HEK293 (cell line): ENCODE results near the gene RD3L.

Experiments
- CTCF ChIA-PET: fragments of 350-600 bp; formaldehyde crosslinking; extraction: SDS; loops from one replicate; lab custom pipeline; 2021; ENCODE audit warnings: antibody characterized with exemption; lab: Yijun Ruan, JAX
- POLR2A ChIA-PET: fragments of 300-600 bp; formaldehyde crosslinking; extraction: SDS; loops from one replicate; lab custom pipeline; 2020; ENCODE audit warnings: antibody characterized with exemption, inconsistent platforms; lab: Yijun Ruan, JAX
- H3K27ac ChIP-seq: fragments of 200-500 bp; sonication (Bioruptor generic); 2 replicates; pipeline ENCODE4 v1.5.1; 2014; ENCODE audit warnings: low read depth, low read length, control low read depth, inconsistent platforms; ENCODE audit errors: extremely low read depth
- H3K36me3 ChIP-seq, 2 experiments: fragments of 200-500 bp in 1 of 2; sonication (Bioruptor generic) in 1 of 2; 1 replicate in 1 of 2; 2 replicates in 1 of 2; pipeline ENCODE4 v1.5.1; 2014 to 2017; ENCODE audit warnings: inconsistent platforms in 2 of 2, low read length in 2 of 2; ENCODE audit not compliant: control insufficient read depth in 2 of 2, insufficient read depth in 1 of 2
- H3K4me1 ChIP-seq: fragments of 200-500 bp; sonication (Bioruptor generic); 2 replicates; pipeline ENCODE4 v1.5.1; 2014; ENCODE audit warnings: mild to moderate bottlenecking, low read length, inconsistent platforms; ENCODE audit not compliant: control insufficient read depth, insufficient read depth
- H3K4me3 ChIP-seq: 2 replicates; pipeline ENCODE4 v1.5.1; 2011; ENCODE audit warnings: low read depth, mild to moderate bottlenecking, control low read depth, low read length, moderate library complexity
- H3K9me3 ChIP-seq: fragments of 200-500 bp; sonication (Bioruptor generic); 2 replicates; pipeline ENCODE4 v1.5.1; 2014; ENCODE audit warnings: low read depth, low read length, inconsistent platforms; ENCODE audit not compliant: control insufficient read depth, insufficient read depth
- FEZF1 ChIP-seq: fragments of 450-650 bp; formaldehyde crosslinking; IDR thresholded peaks from 2 replicates; pipeline ENCODE4 v1.5.1; 2016; ENCODE audit warnings: missing biosample characterization, missing genetic modification characterization
- GLIS2 ChIP-seq: fragments of 450-650 bp; formaldehyde crosslinking; IDR thresholded peaks from 2 replicates; pipeline ENCODE4 v1.5.1; 2016; ENCODE audit warnings: missing biosample characterization, missing genetic modification characterization
- HOXA7 ChIP-seq: sonication (generic); formaldehyde crosslinking; IDR thresholded peaks from 2 replicates; pipeline ENCODE4 v1.8.1; 2022; ENCODE audit warnings: missing genetic modification reagents, borderline replicate concordance
- KLF16 ChIP-seq: fragments of 450-650 bp; formaldehyde crosslinking; IDR thresholded peaks from 2 replicates; pipeline ENCODE4 v1.5.1; 2017; ENCODE audit warnings: missing biosample characterization, missing genetic modification characterization
- KLF8 ChIP-seq: fragments of 450-650 bp; formaldehyde crosslinking; IDR thresholded peaks from 2 replicates; pipeline ENCODE4 v1.5.1; 2016; ENCODE audit warnings: missing biosample characterization, missing genetic modification characterization
- ZBTB1 ChIP-seq: fragments of 450-650 bp; formaldehyde crosslinking; IDR thresholded peaks from 2 replicates; pipeline ENCODE4 v1.5.1; 2016; ENCODE audit warnings: missing biosample characterization, missing genetic modification characterization
- ZBTB10 ChIP-seq: fragments of 450-650 bp; formaldehyde crosslinking; IDR thresholded peaks from 2 replicates; pipeline ENCODE4 v1.5.1; 2016; ENCODE audit warnings: missing biosample characterization, missing genetic modification characterization
- ZNF112 ChIP-seq: fragments of 450-650 bp; formaldehyde crosslinking; IDR thresholded peaks from 2 replicates; pipeline ENCODE4 v1.5.0; 2017; ENCODE audit warnings: missing biosample characterization, missing genetic modification characterization
- ZNF133 ChIP-seq: fragments of 450-650 bp; formaldehyde crosslinking; IDR thresholded peaks from 2 replicates; pipeline ENCODE4 v1.5.1; 2016; ENCODE audit warnings: missing biosample characterization, missing genetic modification characterization
- ZNF155 ChIP-seq: fragments of 450-650 bp; formaldehyde crosslinking; IDR thresholded peaks from 2 replicates; pipeline ENCODE4 v1.5.1; 2016; ENCODE audit warnings: missing biosample characterization, missing genetic modification characterization
- ZNF175 ChIP-seq: fragments of 450-650 bp; formaldehyde crosslinking; IDR thresholded peaks from 2 replicates; pipeline ENCODE4 v1.5.1; 2016; ENCODE audit warnings: missing biosample characterization, missing genetic modification characterization
- ZNF302 ChIP-seq: fragments of 450-650 bp; formaldehyde crosslinking; IDR thresholded peaks from 2 replicates; pipeline ENCODE4 v1.5.1; 2016; ENCODE audit warnings: missing biosample characterization, missing genetic modification characterization, low read depth
- ZNF37A ChIP-seq: fragments of 450-650 bp; IDR thresholded peaks from 2 replicates; pipeline ENCODE4 v1.5.1; 2018; ENCODE audit warnings: missing biosample characterization, missing genetic modification characterization
- ZNF416 ChIP-seq: fragments of 450-650 bp; formaldehyde crosslinking; IDR thresholded peaks from 2 replicates; pipeline ENCODE4 v1.5.1; 2016; ENCODE audit warnings: missing biosample characterization, missing genetic modification characterization
- ZNF48 ChIP-seq: fragments of 450-650 bp; formaldehyde crosslinking; IDR thresholded peaks from 2 replicates; pipeline ENCODE4 v1.5.1; 2016; ENCODE audit warnings: missing biosample characterization, missing genetic modification characterization
- ZNF558 ChIP-seq: fragments of 450-650 bp; formaldehyde crosslinking; IDR thresholded peaks from 2 replicates; pipeline ENCODE4 v1.5.1; 2016; ENCODE audit warnings: missing biosample characterization, missing genetic modification characterization
- ZNF571 ChIP-seq: fragments of 450-650 bp; formaldehyde crosslinking; IDR thresholded peaks from 2 replicates; pipeline ENCODE4 v1.5.0; 2017; ENCODE audit warnings: missing biosample characterization, missing genetic modification characterization
- ZNF639 ChIP-seq: fragments of 450-650 bp; formaldehyde crosslinking; IDR thresholded peaks from 2 replicates; pipeline ENCODE4 v1.5.1; 2016; ENCODE audit warnings: missing biosample characterization, missing genetic modification characterization
- ZNF791 ChIP-seq: fragments of 450-650 bp; formaldehyde crosslinking; IDR thresholded peaks from 2 replicates; pipeline ENCODE4 v1.5.1; 2016; ENCODE audit warnings: missing biosample characterization, missing genetic modification characterization
- TF ChIP-seq, protein P1 (sequence below): fragments of 450-650 bp; formaldehyde crosslinking; IDR thresholded peaks from 2 replicates; pipeline ENCODE4 v1.5.1; 2016; ENCODE audit warnings: missing biosample characterization, missing genetic modification characterization
- TF ChIP-seq, protein P2 (sequence below): fragments of 450-650 bp; IDR thresholded peaks from 2 replicates; pipeline ENCODE4 v1.5.1; 2018; ENCODE audit warnings: missing biosample characterization, missing genetic modification characterization
- TF ChIP-seq, protein P3 (sequence below): fragments of 450-650 bp; formaldehyde crosslinking; IDR thresholded peaks from 2 replicates; pipeline ENCODE4 v1.5.1; 2016; ENCODE audit warnings: missing biosample characterization, missing genetic modification characterization

RD3L gene

DNA sequence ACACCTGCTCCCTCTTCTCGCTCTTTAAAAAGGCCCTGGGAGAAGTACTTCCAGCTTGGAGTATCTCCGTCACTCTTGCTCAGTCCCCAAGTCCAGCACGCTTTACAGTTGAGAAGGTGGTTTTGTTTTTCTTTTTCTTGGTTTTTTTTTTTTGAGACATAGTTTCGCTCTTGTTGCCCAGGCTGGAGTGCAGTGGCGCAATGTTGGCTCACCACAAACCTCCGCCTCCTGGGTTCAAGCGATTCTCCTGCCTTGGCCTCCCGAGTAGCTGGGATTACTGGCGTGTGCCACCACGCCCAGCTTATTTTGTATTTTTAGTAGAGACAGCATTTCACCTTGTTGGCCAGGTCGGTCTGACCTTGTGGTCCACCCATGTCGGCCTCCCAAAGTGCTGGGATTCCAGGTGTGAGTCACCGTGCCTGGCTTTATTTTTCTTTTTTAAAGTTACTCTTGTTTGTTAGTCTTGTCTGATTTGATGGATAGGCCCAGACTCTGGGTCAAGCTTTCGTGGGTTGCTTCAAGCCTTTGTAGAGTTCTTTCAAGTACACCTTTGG, 12.2 kb downstream of the RD3L start (continued):
- TF ChIP-seq, protein P1, sequence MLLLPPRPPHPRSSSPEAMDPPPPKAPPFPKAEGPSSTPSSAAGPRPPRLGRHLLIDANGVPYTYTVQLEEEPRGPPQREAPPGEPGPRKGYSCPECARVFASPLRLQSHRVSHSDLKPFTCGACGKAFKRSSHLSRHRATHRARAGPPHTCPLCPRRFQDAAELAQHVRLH (tag by site-specific recombination), result no peak
- TF ChIP-seq ZNF791 (tag by site-specific recombination) (no peak), ZNF175 (no peak), ZNF571 (tag by site-specific recombination) (no peak), ZBTB10 (tag by site-specific recombination) (no peak)

DNA sequence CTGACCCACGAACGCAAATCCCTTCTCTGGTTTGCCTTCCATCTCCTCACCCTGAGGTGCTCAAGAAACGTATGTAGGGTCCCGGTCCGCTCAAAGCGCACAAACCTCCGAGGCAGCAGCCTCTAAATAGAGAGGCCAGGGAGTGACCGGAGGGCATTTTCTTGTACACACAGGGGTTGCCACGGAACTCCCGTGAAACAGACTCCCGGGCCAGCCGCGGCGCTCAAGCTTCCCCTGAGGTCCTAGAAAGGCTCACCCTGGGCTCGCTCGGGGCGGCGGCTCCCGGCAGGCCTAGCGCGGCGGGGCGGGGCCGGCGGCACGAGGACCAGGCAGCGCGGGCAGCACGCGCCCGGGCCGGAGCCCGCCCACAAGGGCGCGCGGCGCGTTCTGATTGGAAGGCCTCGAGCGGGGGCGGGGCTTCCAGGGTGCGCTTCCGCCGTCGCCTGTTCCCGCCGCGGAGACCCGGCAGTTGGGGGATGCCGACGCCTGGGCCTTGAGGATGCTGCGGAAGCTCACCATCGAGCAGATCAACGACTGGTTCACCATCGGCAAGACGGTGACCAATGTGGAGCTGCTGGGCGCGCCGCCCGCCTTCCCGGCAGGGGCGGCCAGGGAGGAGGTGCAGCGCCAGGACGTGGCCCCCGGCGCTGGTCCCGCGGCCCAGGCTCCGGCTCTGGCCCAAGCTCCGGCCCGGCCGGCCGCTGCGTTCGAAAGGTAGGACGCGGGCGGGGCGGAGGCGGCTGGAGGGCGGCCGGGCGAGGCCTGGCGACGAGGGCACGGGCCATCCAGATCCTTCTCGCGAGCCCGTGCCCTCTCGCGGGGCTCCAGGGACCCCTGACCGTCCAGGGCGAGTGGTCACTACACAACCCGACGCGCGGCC, 14.1 kb downstream of the RD3L start, which contains the start of gene TDRD9:
TDRD9 (plus strand) TSS at position 446 of the 880 bp plus-strand sequence; CDS start at position 500, 54 bp downstream.
- ChIA-PET POLR2A (no interaction called here), CTCF (interaction anchor here (0.6 to 0.7 kb wide), 2 partner anchors 32 to 123 kb away, joined by 3 read pairs; no protein-coding TSS in a partner anchor)
- Histone ChIP-seq H3K4me1 (peaks cover 2% of the 10 kb centered on the region; the same call in 1 of the 2 replicates), H3K4me3 (no peak within 1 kb of the TSS), H3K36me3 (no peaks in the 10 kb centered on the region), H3K27ac (no peak within 1 kb of the TSS), H3K9me3 (no peaks in the 10 kb centered on the region)
- TF ChIP-seq ZNF416 (tag by site-specific recombination), result no peak
- no peak for TF ChIP-seq ZNF112

DNA sequence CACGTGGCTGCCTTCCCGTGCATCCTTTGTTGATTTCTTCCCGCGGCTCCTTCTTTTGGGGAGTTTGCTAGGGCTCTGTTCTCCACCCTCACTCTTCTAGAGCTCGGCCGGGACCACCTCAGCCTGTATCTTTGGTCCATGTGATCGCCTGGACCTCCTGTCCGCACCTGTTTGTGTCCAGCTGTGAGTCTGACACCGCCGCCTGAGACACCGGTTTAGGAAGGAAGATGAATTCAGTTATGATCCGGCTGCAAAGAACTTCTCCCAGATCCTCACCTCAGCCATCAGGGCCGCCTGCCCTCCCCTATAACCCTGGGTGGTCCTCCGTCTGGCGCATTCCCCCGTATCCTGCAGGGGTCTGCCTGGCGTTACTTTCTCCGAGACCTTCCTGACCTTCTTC, 14.8 kb downstream of the RD3L start:
- POLR2A ChIA-PET, result no interaction called here

More for the DNA sequence above, 14.8 kb downstream of the RD3L start:
- Histone ChIP-seq H3K4me1 (peaks cover 2% of the 10 kb centered on the region; the same call in 1 of the 2 replicates), H3K9me3 (no peaks in the 10 kb centered on the region), H3K27ac (no peak overlapping the region), H3K36me3 (no peaks in the 10 kb centered on the region), H3K4me3 (no peak overlapping the region)
- TF ChIP-seq ZNF416 (tag by site-specific recombination), result no peak
- no peak for TF ChIP-seq ZBTB1 (tag by site-specific recombination)
- no peak for TF ChIP-seq KLF16 (tag by site-specific recombination)
- TF ChIP-seq ZNF133 (tag by site-specific recombination), result no peak
- TF ChIP-seq ZNF37A (tag by site-specific recombination), result no peak
- no peak for TF ChIP-seq ZNF155 (tag by site-specific recombination)
- TF ChIP-seq ZNF302 (tag by site-specific recombination), result no peak
- TF ChIP-seq FEZF1 (tag by site-specific recombination), result no peak
- TF ChIP-seq KLF8, result no peak
- no peak for TF ChIP-seq HOXA7 (CRISPR knock-in tag)
- TF ChIP-seq, protein P2, sequence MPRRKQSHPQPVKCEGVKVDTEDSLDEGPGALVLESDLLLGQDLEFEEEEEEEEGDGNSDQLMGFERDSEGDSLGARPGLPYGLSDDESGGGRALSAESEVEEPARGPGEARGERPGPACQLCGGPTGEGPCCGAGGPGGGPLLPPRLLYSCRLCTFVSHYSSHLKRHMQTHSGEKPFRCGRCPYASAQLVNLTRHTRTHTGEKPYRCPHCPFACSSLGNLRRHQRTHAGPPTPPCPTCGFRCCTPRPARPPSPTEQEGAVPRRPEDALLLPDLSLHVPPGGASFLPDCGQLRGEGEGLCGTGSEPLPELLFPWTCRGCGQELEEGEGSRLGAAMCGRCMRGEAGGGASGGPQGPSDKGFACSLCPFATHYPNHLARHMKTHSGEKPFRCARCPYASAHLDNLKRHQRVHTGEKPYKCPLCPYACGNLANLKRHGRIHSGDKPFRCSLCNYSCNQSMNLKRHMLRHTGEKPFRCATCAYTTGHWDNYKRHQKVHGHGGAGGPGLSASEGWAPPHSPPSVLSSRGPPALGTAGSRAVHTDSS (tag by site-specific recombination), result no peak
- no peak for TF ChIP-seq GLIS2 (tag by site-specific recombination)
- TF ChIP-seq ZNF639, result no peak
- TF ChIP-seq, protein P3, sequence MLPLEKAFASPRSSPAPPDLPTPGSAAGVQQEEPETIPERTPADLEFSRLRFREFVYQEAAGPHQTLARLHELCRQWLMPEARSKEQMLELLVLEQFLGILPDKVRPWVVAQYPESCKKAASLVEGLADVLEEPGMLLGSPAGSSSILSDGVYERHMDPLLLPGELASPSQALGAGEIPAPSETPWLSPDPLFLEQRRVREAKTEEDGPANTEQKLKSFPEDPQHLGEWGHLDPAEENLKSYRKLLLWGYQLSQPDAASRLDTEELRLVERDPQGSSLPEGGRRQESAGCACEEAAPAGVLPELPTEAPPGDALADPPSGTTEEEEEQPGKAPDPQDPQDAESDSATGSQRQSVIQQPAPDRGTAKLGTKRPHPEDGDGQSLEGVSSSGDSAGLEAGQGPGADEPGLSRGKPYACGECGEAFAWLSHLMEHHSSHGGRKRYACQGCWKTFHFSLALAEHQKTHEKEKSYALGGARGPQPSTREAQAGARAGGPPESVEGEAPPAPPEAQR (tag by site-specific recombination), result no peak
- no peak for TF ChIP-seq ZNF48
- TF ChIP-seq ZNF558 (tag by site-specific recombination), result no peak
- CTCF ChIA-PET, result interaction anchor here (0.6 kb wide), 1 partner anchor 13 kb away, joined by 3 read pairs; no protein-coding TSS in a partner anchor
